ENCODE measurements around the gene MASP1.

The MASP1 gene

DNA sequence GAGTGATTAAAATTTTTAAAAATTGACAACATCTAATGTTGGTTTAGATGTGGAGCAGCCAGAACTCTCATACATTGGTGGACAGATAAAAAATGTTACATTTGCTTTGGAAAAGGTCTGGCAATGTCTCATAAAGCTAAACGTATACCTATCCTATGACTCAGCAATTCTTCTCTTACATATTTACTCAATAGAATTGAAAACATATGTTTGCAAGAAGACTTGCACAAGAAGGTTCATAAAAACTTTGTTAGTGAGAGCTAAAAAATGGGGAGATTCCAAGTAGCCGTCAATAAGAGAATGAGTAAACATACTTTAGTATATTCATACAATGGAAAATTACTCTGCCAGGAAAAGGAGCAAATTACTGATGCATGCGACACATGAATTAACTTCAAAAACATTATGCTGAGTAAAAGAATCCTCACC, 30.0 kb downstream of the MASP1 start:
- H3K4me1 ChIP-seq (ENCODE audit: insufficient read depth, low read length) = peaks cover 42% of the 10 kb centered on the region
- H3K9ac ChIP-seq (ENCODE audit: low read length) = no peak overlapping the region
- no peaks in the 10 kb centered on the region for H3K9me3 ChIP-seq (ENCODE audit: low read length)
- H3K36me3 ChIP-seq (ENCODE audit: insufficient read depth, low read length) = peaks cover 44% of the 10 kb centered on the region
- no peak overlapping the region for H3K27ac ChIP-seq (ENCODE audit: low read depth, low read length)
- no peak overlapping the region for H3K4me3 ChIP-seq (ENCODE audit: low read depth in 1 of 2, low read length in 2 of 2)
- no peaks in the 10 kb centered on the region for H3K27me3 ChIP-seq (ENCODE audit: control insufficient read depth in 1 of 2, insufficient read depth in 2 of 2, low read length in 2 of 2)

DNA sequence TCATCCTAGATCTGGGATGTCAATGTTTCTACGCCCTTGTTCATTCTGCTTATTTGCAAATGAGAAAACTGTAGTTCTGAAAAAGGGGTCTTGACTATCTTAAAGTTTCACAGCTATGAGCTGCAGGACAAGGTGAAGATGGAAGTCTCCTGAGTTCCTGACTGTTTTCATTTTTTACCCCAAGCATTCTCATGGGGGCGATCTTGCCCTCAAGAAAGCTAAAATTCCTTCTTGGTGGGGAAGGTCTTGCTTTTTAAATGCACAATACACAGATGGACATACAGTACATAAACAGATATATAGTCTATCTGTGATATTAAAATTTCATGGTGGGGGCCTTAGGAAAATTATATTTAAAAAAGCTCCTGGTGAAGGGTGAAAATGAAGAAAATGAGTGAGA, 32.4 kb downstream of the MASP1 start:
- peaks cover 20% of the 10 kb centered on the region for H3K4me1 ChIP-seq (ENCODE audit: insufficient read depth, low read length)
- H3K36me3 ChIP-seq (ENCODE audit: insufficient read depth, low read length) = peaks cover 56% of the 10 kb centered on the region
- no peak overlapping the region for H3K4me3 ChIP-seq (ENCODE audit: low read depth in 1 of 2, low read length in 2 of 2)
- no peak overlapping the region for H3K27ac ChIP-seq (ENCODE audit: low read depth, low read length)
- no peaks in the 10 kb centered on the region for H3K9me3 ChIP-seq (ENCODE audit: low read length)
- H3K9ac ChIP-seq (ENCODE audit: low read length) = no peak overlapping the region
- H3K27me3 ChIP-seq (ENCODE audit: control insufficient read depth in 1 of 2, insufficient read depth in 2 of 2, low read length in 2 of 2) = no peaks in the 10 kb centered on the region

- no peaks in the 10 kb centered on the region for H3K27me3 ChIP-seq (ENCODE audit: control insufficient read depth in 1 of 2, insufficient read depth in 2 of 2, low read length in 2 of 2)
- H3K4me1 ChIP-seq (ENCODE audit: insufficient read depth, low read length) = peaks cover 10% of the 10 kb centered on the region
- no peaks in the 10 kb centered on the region for H3K9me3 ChIP-seq (ENCODE audit: low read length)
- no peak overlapping the region for H3K9ac ChIP-seq (ENCODE audit: low read length)
- no peak overlapping the region for H3K4me3 ChIP-seq (ENCODE audit: low read depth in 1 of 2, low read length in 2 of 2)
- peaks cover 57% of the 10 kb centered on the region for H3K36me3 ChIP-seq (ENCODE audit: insufficient read depth, low read length)
- H3K27ac ChIP-seq (ENCODE audit: low read depth, low read length) = no peak overlapping the region
These were observed 33.4 kb downstream of the MASP1 start for GRCh38 chr3:187257992-187258692.

GRCh38 chr3:187257471-187257870, 34.1 kb downstream of the MASP1 start:
- H3K27ac ChIP-seq (ENCODE audit: low read depth, low read length) = no peak overlapping the region
- no peaks in the 10 kb centered on the region for H3K9me3 ChIP-seq (ENCODE audit: low read length)
- H3K9ac ChIP-seq (ENCODE audit: low read length) = no peak overlapping the region
- H3K36me3 ChIP-seq (ENCODE audit: insufficient read depth, low read length) = peaks cover 63% of the 10 kb centered on the region
- H3K4me3 ChIP-seq (ENCODE audit: low read depth in 1 of 2, low read length in 2 of 2) = no peak overlapping the region
- H3K4me1 ChIP-seq (ENCODE audit: insufficient read depth, low read length) = peaks cover 3% of the 10 kb centered on the region
- no peaks in the 10 kb centered on the region for H3K27me3 ChIP-seq (ENCODE audit: control insufficient read depth in 1 of 2, insufficient read depth in 2 of 2, low read length in 2 of 2)

DNA sequence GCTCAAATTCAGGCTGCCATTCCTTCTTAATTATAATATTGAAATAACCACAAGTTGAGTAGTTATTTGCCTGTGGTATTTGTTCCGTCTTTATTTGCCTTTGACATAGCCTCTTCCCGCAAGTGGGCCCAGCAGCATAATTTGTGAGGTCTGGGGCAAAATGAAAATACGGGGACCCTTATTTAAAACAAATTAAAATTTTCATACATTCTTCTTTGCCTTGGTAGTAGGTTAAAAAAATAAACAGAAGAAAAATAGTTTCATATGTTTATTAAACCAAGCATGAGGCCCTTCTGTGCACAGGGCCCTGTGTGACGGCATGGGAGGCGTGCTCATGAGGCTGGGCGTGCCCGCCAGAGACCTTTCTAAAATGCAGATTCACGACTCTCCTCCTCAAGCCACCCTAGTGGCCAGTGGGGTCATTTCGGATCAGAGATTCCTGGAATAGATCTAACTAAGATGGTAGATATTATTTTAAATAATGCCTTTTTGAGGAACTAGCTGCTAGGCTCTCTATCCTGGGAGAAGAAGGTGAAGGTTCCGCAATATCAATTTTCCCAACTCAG, 35.4 kb downstream of the MASP1 start:
- H3K36me3 ChIP-seq (ENCODE audit: insufficient read depth, low read length) = peaks cover 70% of the 10 kb centered on the region
- H3K27ac ChIP-seq (ENCODE audit: low read depth, low read length) = no peak overlapping the region

GRCh38 chr3:187255314-187255713, 36.2 kb downstream of the MASP1 start:
- H3K4me3 ChIP-seq (ENCODE audit: low read depth in 1 of 2, low read length in 2 of 2) = no peak overlapping the region
- no peaks in the 10 kb centered on the region for H3K4me1 ChIP-seq (ENCODE audit: insufficient read depth, low read length)
- peaks cover 64% of the 10 kb centered on the region for H3K36me3 ChIP-seq (ENCODE audit: insufficient read depth, low read length)
- H3K27ac ChIP-seq (ENCODE audit: low read depth, low read length) = no peak overlapping the region
- no peaks in the 10 kb centered on the region for H3K9me3 ChIP-seq (ENCODE audit: low read length)
- no peaks in the 10 kb centered on the region for H3K27me3 ChIP-seq (ENCODE audit: control insufficient read depth in 1 of 2, insufficient read depth in 2 of 2, low read length in 2 of 2)
- no peak overlapping the region for H3K9ac ChIP-seq (ENCODE audit: low read length)

More for the DNA sequence above, 35.4 kb downstream of the MASP1 start:
- no peaks in the 10 kb centered on the region for H3K27me3 ChIP-seq (ENCODE audit: control insufficient read depth in 1 of 2, insufficient read depth in 2 of 2, low read length in 2 of 2)
- H3K9ac ChIP-seq (ENCODE audit: low read length) = no peak overlapping the region
- H3K4me1 ChIP-seq (ENCODE audit: insufficient read depth, low read length) = no peaks in the 10 kb centered on the region
- no peak overlapping the region for H3K4me3 ChIP-seq (ENCODE audit: low read depth in 1 of 2, low read length in 2 of 2)
- H3K9me3 ChIP-seq (ENCODE audit: low read length) = no peaks in the 10 kb centered on the region

- H3K4me1 ChIP-seq (ENCODE audit: insufficient read depth, low read length) = no peaks in the 10 kb centered on the region
- no peak overlapping the region for H3K9ac ChIP-seq (ENCODE audit: low read length)
- no peak overlapping the region for H3K4me3 ChIP-seq (ENCODE audit: low read depth in 1 of 2, low read length in 2 of 2)
- H3K27ac ChIP-seq (ENCODE audit: low read depth, low read length) = no peak overlapping the region
- no peaks in the 10 kb centered on the region for H3K27me3 ChIP-seq (ENCODE audit: control insufficient read depth in 1 of 2, insufficient read depth in 2 of 2, low read length in 2 of 2)
- H3K9me3 ChIP-seq (ENCODE audit: low read length) = no peaks in the 10 kb centered on the region
- H3K36me3 ChIP-seq (ENCODE audit: insufficient read depth, low read length) = peaks cover 38% of the 10 kb centered on the region
These were observed 39.2 kb downstream of the MASP1 start for GRCh38 chr3:187252311-187252710.

GRCh38 chr3:187251599-187251998, 39.9 kb downstream of the MASP1 start:
- H3K4me1 ChIP-seq (ENCODE audit: insufficient read depth, low read length) = no peaks in the 10 kb centered on the region
- no peak overlapping the region for H3K27ac ChIP-seq (ENCODE audit: low read depth, low read length)
- H3K27me3 ChIP-seq (ENCODE audit: control insufficient read depth in 1 of 2, insufficient read depth in 2 of 2, low read length in 2 of 2) = no peaks in the 10 kb centered on the region
- H3K4me3 ChIP-seq (ENCODE audit: low read depth in 1 of 2, low read length in 2 of 2) = no peak overlapping the region
- peaks cover 33% of the 10 kb centered on the region for H3K36me3 ChIP-seq (ENCODE audit: insufficient read depth, low read length)
- no peak overlapping the region for H3K9ac ChIP-seq (ENCODE audit: low read length)
- H3K9me3 ChIP-seq (ENCODE audit: low read length) = no peaks in the 10 kb centered on the region

GRCh38 chr3:187247398-187247797, 44.1 kb downstream of the MASP1 start:
- Histone ChIP-seq H3K4me1 (ENCODE audit: insufficient read depth, low read length) (no peaks in the 10 kb centered on the region), H3K27me3 (ENCODE audit: control insufficient read depth in 1 of 2, insufficient read depth in 2 of 2, low read length in 2 of 2) (no peaks in the 10 kb centered on the region), H3K4me3 (ENCODE audit: low read depth in 1 of 2, low read length in 2 of 2) (no peak overlapping the region), H3K9ac (ENCODE audit: low read length) (no peak overlapping the region), H3K9me3 (ENCODE audit: low read length) (no peaks in the 10 kb centered on the region), H3K36me3 (ENCODE audit: insufficient read depth, low read length) (peaks cover 17% of the 10 kb centered on the region), H3K27ac (ENCODE audit: low read depth, low read length) (no peak overlapping the region)

DNA sequence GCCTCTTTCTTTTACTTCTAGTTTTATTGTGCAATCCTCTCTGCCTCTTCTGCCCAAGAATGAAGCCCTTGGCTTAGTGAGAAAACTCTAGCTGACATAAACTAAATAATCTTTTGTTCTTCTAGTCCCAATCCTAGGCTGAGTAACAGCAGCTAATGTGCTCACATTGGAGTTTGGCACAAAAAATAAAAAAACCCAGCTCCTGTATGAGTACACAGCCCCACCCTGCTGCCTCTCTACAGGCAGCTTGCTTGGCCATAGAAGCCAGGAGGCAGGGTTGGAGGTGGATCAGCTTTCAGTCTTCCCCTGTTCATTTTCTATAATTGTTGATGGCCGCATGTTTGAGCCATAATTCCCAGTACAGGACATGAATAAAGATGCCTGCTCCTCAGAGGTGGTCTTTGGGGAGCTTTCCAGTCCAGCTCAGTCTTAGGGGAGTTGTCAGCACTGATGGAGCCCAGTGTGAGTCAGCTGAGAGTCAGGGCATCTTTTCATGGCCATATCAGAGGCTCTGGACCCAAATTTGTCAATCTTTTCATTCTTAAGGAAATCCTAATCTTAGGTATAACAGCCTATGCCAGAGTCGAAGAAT, 47.5 kb downstream of the MASP1 start:
- Histone ChIP-seq H3K9ac (ENCODE audit: low read length) (no peak overlapping the region), H3K4me1 (ENCODE audit: insufficient read depth, low read length) (no peaks in the 10 kb centered on the region), H3K27me3 (ENCODE audit: control insufficient read depth in 1 of 2, insufficient read depth in 2 of 2, low read length in 2 of 2) (no peaks in the 10 kb centered on the region), H3K4me3 (ENCODE audit: low read depth in 1 of 2, low read length in 2 of 2) (no peak overlapping the region), H3K9me3 (ENCODE audit: low read length) (no peaks in the 10 kb centered on the region), H3K36me3 (ENCODE audit: insufficient read depth, low read length) (peaks cover 12% of the 10 kb centered on the region), H3K27ac (ENCODE audit: low read depth, low read length) (no peak overlapping the region)

DNA sequence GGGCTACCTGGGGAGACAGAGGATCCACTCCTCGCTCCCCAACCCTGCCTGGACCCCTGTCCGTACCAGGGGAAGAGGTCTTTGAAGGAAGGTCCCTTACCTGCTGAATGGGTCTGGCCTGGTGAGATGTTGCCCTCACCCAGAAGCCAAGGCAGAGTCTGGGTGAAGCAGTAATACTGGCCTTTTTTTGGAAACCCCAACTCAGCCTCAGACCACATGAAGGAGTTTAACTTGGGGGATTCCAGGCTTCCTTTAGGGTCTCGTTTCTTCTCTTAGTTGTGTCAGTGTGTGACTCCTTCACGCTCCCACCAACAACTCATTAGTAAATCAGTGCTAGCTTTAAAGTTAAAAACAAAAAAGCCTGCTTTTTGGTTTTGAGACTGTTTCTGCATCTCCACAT, 48.6 kb downstream of the MASP1 start:
- H3K9me3 ChIP-seq (ENCODE audit: low read length) = no peaks in the 10 kb centered on the region
- H3K9ac ChIP-seq (ENCODE audit: low read length) = no peak overlapping the region
- H3K36me3 ChIP-seq (ENCODE audit: insufficient read depth, low read length) = peaks cover 12% of the 10 kb centered on the region
- no peak overlapping the region for H3K4me3 ChIP-seq (ENCODE audit: low read depth in 1 of 2, low read length in 2 of 2)
- H3K4me1 ChIP-seq (ENCODE audit: insufficient read depth, low read length) = no peaks in the 10 kb centered on the region
- no peaks in the 10 kb centered on the region for H3K27me3 ChIP-seq (ENCODE audit: control insufficient read depth in 1 of 2, insufficient read depth in 2 of 2, low read length in 2 of 2)
- no peak overlapping the region for H3K27ac ChIP-seq (ENCODE audit: low read depth, low read length)

- Histone ChIP-seq H3K4me3 (ENCODE audit: low read depth in 1 of 2, low read length in 2 of 2) (no peak overlapping the region), H3K4me1 (ENCODE audit: insufficient read depth, low read length) (no peaks in the 10 kb centered on the region), H3K9ac (ENCODE audit: low read length) (no peak overlapping the region), H3K36me3 (ENCODE audit: insufficient read depth, low read length) (peaks cover 12% of the 10 kb centered on the region), H3K27me3 (ENCODE audit: control insufficient read depth in 1 of 2, insufficient read depth in 2 of 2, low read length in 2 of 2) (no peaks in the 10 kb centered on the region), H3K27ac (ENCODE audit: low read depth, low read length) (no peak overlapping the region), H3K9me3 (ENCODE audit: low read length) (no peaks in the 10 kb centered on the region)
These were observed 49.1 kb downstream of the MASP1 start for GRCh38 chr3:187242435-187242834.

All from muscle layer of colon (tissue), 2 donors.